GM18511 (cell line): ENCODE data around the gene COL9A3.
A peak's percentile ranks its signal among the peaks of the same experiment; 100 is the strongest.

ENCODE experiments used
- ATAC-seq: cut with Tn5 transposase; IDR thresholded peaks from one replicate; pipeline ENCODE4 v1.9.1; 2021; ENCODE audit warnings: mild to moderate bottlenecking, moderate library complexity; ENCODE audit not compliant: unreplicated experiment

COL9A3 gene

GRCh38 chr20:62778601-62779416 lies 38.0 kb upstream of the COL9A3 start:
- ATAC-seq = no peak

GRCh38 chr20:62779417-62779685 lies 37.5 kb upstream of the COL9A3 start:
- no peak for ATAC-seq

GRCh38 chr20:62780204-62780603 lies 36.6 kb upstream of the COL9A3 start:
- no peak for ATAC-seq

GRCh38 chr20:62780696-62781095 lies 36.2 kb upstream of the COL9A3 start:
- no peak for ATAC-seq

- ATAC-seq = no peak
Measured at GRCh38 chr20:62782149-62782892, 34.5 kb upstream of the COL9A3 start.

- no peak for ATAC-seq
Measured at GRCh38 chr20:62782893-62783278, 34.0 kb upstream of the COL9A3 start.

- no peak for ATAC-seq
Measured at GRCh38 chr20:62784497-62784896, 32.4 kb upstream of the COL9A3 start.

- no peak for ATAC-seq
Measured at GRCh38 chr20:62785393-62785792, 31.5 kb upstream of the COL9A3 start.

- no peak for ATAC-seq
Measured at GRCh38 chr20:62786157-62786556, 30.7 kb upstream of the COL9A3 start.

- no peak for ATAC-seq
Measured at GRCh38 chr20:62787321-62787720, 29.5 kb upstream of the COL9A3 start.

- ATAC-seq = no peak
Measured at GRCh38 chr20:62787866-62788265, 29.0 kb upstream of the COL9A3 start.

GRCh38 chr20:62788607-62789006 lies 28.2 kb upstream of the COL9A3 start:
- no peak for ATAC-seq

GRCh38 chr20:62790075-62790474 lies 26.8 kb upstream of the COL9A3 start:
- no peak for ATAC-seq

- no peak for ATAC-seq
Measured at GRCh38 chr20:62791301-62792181, 25.3 kb upstream of the COL9A3 start.

GRCh38 chr20:62792182-62792939 lies 24.5 kb upstream of the COL9A3 start:
- ATAC-seq = no peak

- ATAC-seq = no peak
Measured at GRCh38 chr20:62792940-62793756, 23.7 kb upstream of the COL9A3 start.

GRCh38 chr20:62793757-62794006 lies 23.2 kb upstream of the COL9A3 start:
- no peak for ATAC-seq

- peak; percentile 71 for ATAC-seq
Measured at GRCh38 chr20:62794007-62794724, 22.7 kb upstream of the COL9A3 start.

GRCh38 chr20:62795023-62795761 lies 21.7 kb upstream of the COL9A3 start:
- ATAC-seq = no peak
